ENCODE data around the gene XPNPEP3.

The XPNPEP3 gene

DNA sequence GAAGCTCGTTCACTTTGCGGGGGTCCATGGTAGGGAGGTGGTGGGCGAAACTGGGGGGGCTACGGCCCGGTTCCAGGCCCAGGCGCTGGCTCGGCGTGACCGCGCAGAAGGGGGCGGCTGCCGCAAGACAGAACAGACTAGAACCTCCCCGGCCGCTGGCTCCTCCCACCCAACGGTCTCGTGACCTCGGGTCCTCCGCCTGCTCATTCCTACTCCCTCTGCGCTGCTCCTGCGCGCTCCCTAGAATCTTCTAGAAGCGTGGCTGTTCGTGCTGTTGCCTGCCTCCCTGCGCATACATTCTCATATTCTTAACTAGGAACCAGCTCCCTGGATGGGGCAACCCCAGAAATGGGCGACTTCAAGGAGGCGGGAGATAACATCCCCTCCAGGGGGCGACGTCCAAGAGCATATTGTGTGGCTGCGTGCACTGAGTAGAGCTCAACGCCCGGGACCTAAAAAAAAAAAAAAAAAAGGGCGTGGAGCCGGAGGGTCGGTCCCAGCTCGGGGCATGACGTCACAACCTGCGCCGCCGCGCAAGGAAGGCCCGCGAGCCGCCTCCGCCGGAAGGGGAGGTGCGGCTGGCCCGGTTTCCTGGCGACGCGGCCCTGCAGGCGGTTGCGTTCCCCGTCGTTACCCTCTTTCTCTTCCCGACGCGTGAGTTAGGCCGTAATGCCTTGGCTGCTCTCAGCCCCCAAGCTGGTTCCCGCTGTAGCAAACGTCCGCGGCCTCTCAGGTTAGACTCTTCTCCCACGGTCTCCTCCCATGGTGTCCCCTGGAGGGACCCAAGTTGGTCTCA lies at the start of gene XPNPEP3, which contains the start of gene ST13:
Gene XPNPEP3 (plus strand): TSS at position 636 of the 796 bp plus-strand sequence. CDS start 34 bp downstream, at position 670.
Gene ST13 (minus strand): TSS at position 127 of the 796 bp plus-strand sequence. CDS start 99 bp downstream, at position 28.
- in situ Hi-C loops (cut with HindIII; ENCODE audit: low pct_ligation_motif_present, low sequenced_read_pairs) = no loop called here
- peak within 1 kb of the TSS; percentile 99 for H3K27ac ChIP-seq
- TF ChIP-seq, protein P1, sequence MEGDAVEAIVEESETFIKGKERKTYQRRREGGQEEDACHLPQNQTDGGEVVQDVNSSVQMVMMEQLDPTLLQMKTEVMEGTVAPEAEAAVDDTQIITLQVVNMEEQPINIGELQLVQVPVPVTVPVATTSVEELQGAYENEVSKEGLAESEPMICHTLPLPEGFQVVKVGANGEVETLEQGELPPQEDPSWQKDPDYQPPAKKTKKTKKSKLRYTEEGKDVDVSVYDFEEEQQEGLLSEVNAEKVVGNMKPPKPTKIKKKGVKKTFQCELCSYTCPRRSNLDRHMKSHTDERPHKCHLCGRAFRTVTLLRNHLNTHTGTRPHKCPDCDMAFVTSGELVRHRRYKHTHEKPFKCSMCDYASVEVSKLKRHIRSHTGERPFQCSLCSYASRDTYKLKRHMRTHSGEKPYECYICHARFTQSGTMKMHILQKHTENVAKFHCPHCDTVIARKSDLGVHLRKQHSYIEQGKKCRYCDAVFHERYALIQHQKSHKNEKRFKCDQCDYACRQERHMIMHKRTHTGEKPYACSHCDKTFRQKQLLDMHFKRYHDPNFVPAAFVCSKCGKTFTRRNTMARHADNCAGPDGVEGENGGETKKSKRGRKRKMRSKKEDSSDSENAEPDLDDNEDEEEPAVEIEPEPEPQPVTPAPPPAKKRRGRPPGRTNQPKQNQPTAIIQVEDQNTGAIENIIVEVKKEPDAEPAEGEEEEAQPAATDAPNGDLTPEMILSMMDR (IDR thresholded peaks at IDR 0.05; ENCODE audit: low read depth, low read length, missing control alignments) = peak; percentile 52
- H3K36me3 ChIP-seq (replicated peaks) = no peaks in the 10 kb centered on the region
- H3K27me3 ChIP-seq (replicated peaks) = no peaks in the 10 kb centered on the region
- DNase-seq = peak; percentile 96
- H3K4me3 ChIP-seq (ENCODE audit: low read depth, low read length) = peak within 1 kb of the TSS; percentile 97

DNA sequence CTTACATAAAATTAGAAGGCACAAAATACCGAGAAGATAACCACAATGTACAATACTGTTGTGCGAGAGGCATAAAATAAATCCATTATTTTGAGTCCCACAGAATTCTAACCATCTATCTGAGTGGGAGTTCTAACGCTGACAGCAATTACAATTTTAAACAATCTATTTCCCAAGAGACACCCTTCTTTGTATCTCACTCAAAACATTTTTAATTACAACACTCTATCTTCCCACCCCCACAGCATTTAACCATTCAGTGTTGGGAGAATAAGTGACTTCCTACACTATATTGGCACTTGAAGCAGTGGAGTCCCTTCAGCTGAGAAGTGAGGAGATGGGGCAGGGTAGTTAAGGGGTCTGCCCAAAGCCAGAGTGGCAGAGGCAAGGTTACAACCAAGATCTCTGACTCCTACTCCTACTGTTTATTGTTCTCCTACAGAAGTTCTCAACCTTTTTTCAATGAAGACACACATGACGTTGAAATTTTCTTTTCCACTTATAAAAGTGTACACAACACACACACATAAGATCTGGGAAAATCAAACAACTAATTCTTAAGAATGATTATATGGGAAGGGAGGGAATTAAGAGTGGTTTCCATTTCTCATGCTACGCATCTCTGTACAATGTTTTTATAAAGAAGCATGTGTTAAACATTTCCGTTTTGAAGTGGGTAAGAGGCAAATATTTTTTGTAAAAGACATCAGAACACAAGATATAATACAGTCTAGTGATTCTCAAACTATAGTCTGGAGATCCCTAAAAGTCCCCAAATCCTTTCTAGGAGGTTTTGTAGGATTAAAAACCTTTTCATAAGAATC lies 48.7 kb upstream of the XPNPEP3 start:
- in situ Hi-C loops (cut with HindIII; ENCODE audit: low pct_ligation_motif_present, low sequenced_read_pairs) = no loop called here
- Histone ChIP-seq H3K4me3 (ENCODE audit: low read depth, low read length) (no peak overlapping the region), H3K27me3 (replicated peaks) (no peaks in the 10 kb centered on the region), H3K27ac (peak overlapping the region; percentile 72), H3K36me3 (replicated peaks) (no peaks in the 10 kb centered on the region)
- DNase-seq = no peak
- TF ChIP-seq, protein P1 (IDR thresholded peaks at IDR 0.05; ENCODE audit: low read depth, low read length, missing control alignments) = no peak

DNA sequence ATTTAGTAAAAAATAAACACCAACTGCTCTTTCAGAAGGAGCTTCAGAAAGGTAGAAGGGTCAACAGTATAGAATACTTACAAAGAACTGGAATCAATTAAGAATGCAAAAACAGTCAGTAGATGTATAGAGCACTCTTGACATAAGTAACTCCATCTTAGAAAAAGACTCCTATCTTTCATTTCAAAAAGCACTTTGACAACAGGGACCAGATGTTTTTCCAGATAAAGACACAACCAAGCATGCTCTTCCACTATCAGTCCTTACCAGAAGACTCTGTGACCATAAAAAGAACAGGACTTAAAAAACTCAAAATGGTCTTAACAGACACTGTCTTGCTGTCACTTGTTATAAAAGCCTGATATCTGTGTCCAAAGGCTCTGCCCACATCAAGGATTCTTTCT lies 43.0 kb upstream of the XPNPEP3 start:
- in situ Hi-C loops (cut with HindIII; ENCODE audit: low pct_ligation_motif_present, low sequenced_read_pairs) = no loop called here
- Histone ChIP-seq H3K27ac (no peak overlapping the region), H3K36me3 (replicated peaks) (no peaks in the 10 kb centered on the region), H3K4me3 (ENCODE audit: low read depth, low read length) (no peak overlapping the region), H3K27me3 (replicated peaks) (no peaks in the 10 kb centered on the region)
- TF ChIP-seq, protein P1 (IDR thresholded peaks at IDR 0.05; ENCODE audit: low read depth, low read length, missing control alignments) = no peak
- no peak for DNase-seq

GRCh38 chr22:40817737-40818136 lies 39.2 kb upstream of the XPNPEP3 start:
- H3K36me3 ChIP-seq (replicated peaks) = no peaks in the 10 kb centered on the region
- H3K4me3 ChIP-seq (ENCODE audit: low read depth, low read length) = no peak overlapping the region
- no peak for DNase-seq
- TF ChIP-seq, protein P1 (IDR thresholded peaks at IDR 0.05; ENCODE audit: low read depth, low read length, missing control alignments) = no peak
- H3K27me3 ChIP-seq (replicated peaks) = no peaks in the 10 kb centered on the region
- no peak overlapping the region for H3K27ac ChIP-seq
- in situ Hi-C loops (cut with HindIII; ENCODE audit: low pct_ligation_motif_present, low sequenced_read_pairs) = no loop called here

- H3K36me3 ChIP-seq (replicated peaks) = peaks cover 3% of the 10 kb centered on the region
- in situ Hi-C loops (cut with HindIII; ENCODE audit: low pct_ligation_motif_present, low sequenced_read_pairs) = no loop called here
- peak overlapping the region; percentile 99 for H3K4me3 ChIP-seq (ENCODE audit: low read depth, low read length)
- TF ChIP-seq, protein P1 (IDR thresholded peaks at IDR 0.05; ENCODE audit: low read depth, low read length, missing control alignments) = no peak
- no peak for DNase-seq
- no peaks in the 10 kb centered on the region for H3K27me3 ChIP-seq (replicated peaks)
- H3K27ac ChIP-seq = no peak overlapping the region
Observed at GRCh38 chr22:40818192-40818746, 38.7 kb upstream of the XPNPEP3 start.

Data from brain microvascular endothelial cell (primary cell).